ENCODE data around the gene HTR4.
"Not testable (repeated sequence)": the region's sequence is repeated elsewhere in the genome, so short reads cannot be mapped to it uniquely, and the experiment has no call there.

Gene HTR4

DNA sequence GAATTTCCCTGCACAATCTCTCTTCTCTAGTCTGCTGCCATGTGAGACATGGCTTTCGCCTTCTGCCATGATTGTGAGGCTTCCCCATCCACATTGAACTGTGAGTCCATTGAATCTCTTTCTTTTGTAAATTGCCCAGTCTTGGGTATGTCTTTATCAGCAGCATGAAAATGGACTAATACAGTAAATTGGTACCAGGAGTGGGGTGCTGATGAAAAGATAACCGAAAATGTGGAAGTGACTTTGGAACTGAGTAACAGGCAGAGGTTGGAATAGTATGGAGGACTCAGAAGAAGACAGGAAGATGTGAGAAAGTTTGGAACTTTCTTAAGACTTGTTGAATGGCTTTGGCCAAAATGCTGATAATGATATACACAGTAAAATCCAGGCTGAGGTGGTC, 124.9 kb downstream of the HTR4 start:
- not testable (repeated sequence) for DNase-seq

DNA sequence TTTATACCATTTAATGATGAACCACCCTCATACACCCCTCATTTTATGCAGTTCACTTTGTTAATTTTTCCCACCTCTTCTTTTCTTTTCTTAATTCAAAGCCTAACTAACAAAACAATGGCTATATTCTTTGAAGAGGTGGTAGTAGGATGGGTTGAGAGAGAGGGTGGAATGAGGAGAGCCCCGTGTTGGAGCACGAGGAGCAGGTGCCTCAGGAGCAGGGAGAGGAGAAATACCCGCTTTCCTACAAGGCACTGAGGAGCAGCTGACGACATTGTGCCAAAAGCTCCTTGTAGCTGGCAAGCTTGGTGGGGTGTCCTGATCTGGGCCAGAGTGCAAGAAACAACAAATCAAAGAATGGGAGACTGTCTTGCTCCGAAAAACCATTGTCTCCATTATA, 129.6 kb downstream of the HTR4 start:
- DNase-seq = no peak

DNA sequence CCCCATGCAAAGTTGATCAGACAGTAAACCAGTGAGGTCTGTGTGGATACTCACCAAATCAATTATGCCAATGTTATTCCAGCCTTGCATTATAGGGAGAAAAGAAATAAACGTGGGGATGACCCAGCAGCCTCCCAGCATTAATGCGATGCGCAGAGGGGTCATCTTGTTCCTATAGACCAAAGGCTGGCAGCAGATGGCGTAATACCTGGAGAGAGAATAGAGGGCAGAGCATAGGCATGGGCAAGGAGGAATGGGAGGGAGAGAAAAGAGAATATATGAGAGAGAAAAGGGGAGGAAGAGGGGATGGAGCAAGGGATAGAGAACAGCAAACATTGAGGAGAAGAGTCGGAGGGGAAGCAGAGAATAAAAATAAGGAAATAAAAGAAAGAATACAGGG, 131.2 kb downstream of the HTR4 start:
- no peak for DNase-seq

DNA sequence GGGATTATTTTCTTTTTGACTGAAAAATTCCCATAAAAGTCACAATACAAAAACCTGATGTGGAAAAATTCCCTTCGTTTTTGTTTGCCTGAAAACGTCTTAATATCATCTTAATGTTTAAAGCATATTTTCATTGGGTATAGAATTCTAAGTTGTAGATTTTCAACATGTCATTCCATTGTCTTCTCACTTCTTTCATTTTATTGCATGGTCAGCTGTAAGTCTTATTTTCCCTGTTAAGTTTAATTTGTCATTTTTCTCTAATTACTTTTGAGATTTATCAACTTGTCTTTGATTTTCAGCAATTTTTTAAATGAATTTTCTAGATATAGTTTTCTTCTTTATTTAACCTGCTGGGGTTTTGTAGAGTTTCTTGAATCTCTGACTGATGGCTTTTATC, 138.9 kb downstream of the HTR4 start:
- no peak for DNase-seq

DNA sequence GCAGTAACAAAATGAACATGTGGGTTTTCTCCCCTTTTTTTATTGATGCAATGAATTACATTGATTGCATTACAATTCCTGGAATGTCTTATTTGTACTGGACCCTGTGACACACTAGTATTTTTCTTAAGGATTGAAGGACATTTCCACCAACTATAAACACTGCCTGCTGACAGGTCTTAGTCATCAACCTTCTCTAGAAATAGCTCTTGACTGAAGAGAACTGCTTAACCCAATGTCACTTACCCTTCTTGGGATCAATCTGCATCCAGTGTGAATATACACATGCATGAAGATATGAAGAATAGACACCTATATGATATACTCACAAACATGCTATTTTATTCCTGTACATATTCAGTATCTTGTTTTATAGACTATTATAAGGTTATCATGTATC, 140.0 kb downstream of the HTR4 start:
- DNase-seq = no peak

DNA sequence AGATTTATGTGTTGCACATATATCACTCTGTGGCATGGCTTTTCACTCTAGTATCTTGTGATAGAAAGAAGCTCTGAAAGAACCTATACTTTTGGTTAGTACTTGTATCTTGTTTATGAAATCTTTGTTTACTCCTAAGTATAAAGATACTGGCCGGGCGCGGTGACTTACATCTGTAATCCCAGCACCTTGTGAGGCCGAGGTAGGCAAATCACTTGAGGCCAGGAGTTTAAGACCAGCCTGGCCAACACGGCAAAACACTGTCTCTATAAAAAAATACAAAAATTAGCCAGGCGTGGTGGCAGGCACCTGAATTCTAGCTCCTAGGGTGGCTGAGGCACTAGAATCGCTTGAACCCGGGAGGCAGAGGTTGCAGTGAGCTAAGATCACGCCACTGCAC, 141.8 kb downstream of the HTR4 start:
- DNase-seq = no peak

DNA sequence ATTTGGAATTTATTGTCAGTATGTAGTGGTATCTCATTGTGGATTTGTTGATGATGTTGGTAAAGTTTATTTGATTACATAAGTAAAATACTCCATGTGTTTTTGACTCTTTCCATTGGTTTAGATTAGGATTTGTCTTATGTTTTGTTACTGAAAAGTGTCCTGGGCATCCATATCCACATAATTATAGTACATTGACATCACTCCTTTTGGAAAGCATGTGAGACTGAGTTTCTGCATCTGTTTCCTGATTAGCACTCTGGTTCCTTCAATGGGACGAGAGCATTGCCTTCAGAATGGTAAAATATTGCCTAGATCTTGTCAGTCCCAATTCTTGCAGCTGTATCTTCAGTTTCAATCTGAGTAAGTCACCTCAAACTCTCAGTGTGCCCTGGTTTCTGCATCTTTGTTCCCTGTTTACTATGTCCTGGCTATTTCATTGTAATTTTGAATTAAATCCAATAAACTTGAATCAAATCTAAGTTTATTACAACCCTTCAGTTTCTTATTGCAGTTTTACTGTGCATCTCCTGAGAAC, 142.4 kb downstream of the HTR4 start:
- DNase-seq = no peak

DNA sequence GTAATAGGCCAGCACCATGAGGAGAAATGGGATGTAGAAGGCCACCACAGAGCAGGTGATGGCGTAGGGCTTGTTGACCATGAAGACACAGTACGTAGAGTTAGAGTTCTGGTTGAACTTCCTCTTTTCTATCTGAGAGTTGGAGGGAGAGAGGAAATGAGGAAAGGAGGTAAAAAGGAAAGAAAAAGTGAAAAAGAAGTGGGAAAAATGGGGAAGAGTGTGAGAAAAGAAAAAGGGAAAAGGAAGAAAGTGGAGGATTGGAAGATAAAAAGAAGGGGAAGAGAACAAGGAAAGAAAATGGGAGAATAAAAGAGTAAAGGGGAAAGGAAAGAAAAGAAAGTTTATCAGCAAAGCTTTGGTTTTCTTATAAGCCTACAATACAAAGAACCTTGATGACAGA, 144.4 kb downstream of the HTR4 start:
- no peak for DNase-seq

DNA sequence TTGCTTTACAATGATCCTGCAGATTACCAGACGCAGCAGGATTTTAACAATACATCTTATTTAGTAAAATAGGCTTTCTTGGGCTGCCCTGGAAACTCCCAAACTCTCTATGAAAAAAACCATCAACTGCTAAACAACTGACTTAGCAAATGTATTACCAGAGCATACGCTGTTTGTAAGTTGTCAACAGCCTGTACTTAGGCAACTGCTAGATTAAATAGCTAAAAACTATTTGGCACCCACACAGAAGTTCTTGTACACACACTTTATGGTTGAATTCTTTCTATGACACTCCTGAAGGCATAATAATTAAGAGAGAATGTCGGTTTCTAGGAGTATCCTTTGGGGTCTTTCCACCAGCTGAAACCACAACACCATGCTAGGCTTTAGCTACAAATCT, 146.7 kb downstream of the HTR4 start:
- DNase-seq = no peak

DNA sequence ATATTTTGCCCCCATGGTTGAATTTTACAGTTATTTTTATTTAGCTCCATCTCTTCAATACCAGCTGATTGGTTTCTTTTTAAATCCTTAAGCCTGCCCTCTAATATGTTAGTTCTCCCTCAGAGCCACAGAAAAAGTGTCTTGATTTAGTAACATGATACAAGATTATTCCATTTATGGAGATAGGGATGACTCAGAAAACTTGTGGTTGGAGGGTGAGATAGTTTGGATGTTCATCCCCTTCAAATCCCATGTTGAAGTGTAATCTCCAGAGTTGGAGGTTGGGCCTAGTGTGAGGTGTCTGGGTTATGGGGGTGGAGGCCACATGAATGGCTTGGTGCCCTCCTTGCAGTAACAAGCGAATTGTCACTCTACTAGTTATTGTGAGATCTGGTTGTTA, 154.9 kb downstream of the HTR4 start:
- DNase-seq = no peak

DNA sequence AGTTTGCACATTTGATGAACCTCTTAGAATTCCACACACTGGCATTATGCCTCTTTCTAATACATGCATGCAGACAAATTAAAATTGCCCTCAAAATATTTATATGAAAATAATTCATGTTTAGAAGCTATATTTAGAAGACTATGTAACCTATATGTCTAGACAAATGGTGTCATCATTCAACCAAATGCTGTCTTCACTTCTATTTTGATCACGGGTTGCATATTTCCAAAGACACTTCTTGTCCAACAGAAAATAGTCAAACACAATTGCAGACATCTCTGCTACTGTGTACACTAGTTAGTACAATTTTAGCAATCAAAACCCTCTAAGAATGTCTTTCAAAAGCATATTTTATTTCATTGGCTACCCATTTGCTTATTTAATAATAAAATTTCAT, 156.6 kb downstream of the HTR4 start:
- DNase-seq = no peak

DNA sequence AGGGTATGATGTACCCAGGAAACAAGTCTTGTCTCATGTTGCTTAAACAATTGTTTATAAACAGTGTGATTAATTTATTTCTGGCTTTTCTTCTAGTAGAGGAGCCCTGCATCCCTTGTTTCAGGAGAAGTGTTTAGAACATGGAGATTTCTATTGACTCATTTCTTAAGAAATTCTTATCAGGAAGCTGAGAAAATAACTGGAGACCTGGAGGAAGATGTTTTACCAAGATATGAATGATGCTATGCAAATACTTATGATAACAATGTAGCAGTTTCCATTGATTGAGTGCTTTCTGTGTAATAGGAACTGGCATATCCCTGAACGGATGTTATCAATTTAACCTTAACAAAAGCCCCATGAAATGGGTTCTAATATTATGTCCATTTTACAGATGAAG, 162.0 kb downstream of the HTR4 start:
- DNase-seq = no peak

DNA sequence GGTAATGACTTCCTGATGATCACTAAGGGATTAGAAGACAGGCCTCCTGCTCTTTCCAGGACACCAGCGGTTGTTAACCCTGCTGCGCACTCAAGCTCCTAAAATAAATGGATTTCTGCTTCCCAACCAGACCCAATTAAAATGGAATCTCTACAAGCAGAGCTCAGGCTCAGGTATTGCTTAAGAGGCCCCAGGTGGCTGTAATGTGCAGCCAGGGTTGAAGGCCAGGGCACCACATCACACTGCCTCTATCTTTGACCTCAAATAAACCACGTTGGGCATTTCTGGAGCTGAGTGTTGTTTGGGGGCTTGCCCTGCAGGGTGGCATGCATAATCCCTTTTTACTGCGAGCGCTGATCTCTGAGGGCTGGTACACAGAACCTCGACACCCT, 162.5 kb downstream of the HTR4 start:
- DNase-seq = no peak

DNA sequence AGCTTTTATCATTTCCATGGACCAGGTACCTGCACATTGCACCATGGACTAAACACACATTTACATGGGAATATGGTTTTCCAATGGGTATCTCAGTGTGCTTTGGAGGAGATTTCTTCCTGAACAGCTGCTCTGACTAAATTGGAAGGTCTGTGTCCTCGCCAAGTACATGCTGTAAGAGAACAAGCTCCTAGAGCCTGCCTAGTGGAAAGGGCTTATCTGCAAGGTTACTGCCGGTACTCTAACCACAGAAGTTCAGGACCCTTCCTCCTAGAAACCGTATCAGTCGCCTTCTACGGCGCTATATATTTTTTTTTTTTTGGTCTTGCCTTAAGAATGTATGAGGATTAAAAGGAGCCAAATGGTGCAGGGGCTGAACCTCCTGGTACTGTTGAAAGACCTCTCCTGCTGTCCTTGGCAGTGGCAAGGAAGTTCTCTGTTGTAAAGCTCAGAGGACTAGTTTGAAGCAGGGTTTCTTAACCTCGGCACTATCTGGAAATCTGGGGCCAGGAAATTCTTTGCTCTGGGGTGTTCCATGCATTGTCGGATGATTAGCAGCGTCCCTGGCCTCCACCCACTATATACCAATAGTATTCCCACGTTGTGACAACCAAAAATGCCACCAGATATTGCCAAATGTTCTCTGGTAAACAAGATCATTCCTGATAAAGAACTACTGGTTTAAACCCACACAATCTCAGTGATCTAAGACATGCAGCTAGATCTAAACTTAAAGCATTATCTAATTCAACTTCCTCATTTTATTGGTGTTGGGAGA, 163.1 kb downstream of the HTR4 start:
- DNase-seq = no peak

DNA sequence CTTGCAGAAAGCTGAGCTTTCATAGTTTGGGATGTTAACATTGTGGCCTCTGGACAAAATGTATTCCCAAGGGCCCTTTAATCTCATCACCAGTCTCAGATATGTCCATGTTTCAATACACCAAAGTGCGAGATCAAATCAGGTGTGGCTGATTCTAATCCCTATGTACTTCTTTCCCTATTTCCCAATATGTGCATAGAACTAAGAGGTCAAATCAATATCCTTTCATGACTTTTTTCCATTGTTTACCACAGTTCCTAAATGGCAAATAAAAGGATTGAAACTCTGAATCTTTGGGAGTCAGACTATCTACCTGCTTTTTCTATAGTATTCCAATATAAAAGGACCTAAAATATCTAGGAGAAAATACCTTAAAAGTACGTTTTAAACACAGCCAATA, 165.6 kb downstream of the HTR4 start:
- no peak for DNase-seq

DNA sequence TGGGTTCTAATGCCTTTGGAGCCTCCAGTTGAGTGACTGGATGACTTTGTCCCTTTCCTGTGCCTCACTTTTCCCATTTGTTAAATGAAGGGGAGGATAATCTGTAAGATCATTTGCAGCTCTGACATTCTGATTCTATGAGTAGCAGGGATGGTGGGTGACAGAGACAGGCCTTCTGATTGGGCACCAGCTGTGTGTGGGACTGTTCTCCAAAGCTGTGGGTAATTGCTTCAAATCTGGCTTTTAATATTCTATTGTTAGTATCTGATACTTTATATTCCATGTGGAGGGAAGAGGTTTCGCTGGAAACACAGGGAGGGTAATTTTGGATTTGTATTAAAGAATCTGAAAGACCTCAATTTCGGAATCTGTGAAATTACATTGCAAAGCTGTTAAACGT, 167.9 kb downstream of the HTR4 start:
- no peak for DNase-seq

DNA sequence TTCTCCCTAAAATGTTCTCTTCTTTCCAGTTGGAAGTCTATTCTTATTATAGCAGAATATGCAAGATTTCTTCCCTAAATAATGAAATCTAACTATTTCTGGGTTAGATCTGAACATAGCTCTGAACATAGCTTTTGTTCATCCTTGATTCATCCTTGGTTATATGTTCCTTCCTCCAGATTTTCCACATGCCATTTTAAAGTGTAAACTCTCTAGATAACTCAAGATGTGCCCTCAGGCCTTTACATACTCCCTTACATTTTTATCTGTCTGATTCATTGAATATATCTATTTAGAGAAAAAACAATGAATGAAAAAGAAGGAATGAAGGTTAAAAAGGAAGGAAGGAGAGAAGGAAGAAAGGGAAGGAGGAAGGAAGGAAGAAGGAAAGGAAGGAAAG, 169.7 kb downstream of the HTR4 start:
- no peak for DNase-seq

DNA sequence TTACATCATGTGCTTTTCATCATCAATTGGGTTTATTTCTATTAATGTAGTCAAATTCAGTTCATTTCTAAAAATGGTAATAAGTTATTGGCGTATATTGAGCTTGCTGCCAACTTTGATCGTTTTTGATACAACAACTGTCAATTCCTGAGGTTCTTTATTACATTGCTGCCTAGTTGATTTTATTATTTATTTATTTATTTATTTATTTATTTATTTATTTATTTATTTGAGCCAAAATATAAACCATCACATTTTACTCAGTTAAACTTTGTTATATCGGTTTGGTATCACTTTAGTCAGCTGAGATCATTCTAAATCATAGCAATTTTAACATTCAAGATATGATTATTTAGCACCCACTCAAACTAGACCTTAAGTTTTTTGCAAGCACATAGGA, 170.6 kb downstream of the HTR4 start:
- no peak for DNase-seq

DNA sequence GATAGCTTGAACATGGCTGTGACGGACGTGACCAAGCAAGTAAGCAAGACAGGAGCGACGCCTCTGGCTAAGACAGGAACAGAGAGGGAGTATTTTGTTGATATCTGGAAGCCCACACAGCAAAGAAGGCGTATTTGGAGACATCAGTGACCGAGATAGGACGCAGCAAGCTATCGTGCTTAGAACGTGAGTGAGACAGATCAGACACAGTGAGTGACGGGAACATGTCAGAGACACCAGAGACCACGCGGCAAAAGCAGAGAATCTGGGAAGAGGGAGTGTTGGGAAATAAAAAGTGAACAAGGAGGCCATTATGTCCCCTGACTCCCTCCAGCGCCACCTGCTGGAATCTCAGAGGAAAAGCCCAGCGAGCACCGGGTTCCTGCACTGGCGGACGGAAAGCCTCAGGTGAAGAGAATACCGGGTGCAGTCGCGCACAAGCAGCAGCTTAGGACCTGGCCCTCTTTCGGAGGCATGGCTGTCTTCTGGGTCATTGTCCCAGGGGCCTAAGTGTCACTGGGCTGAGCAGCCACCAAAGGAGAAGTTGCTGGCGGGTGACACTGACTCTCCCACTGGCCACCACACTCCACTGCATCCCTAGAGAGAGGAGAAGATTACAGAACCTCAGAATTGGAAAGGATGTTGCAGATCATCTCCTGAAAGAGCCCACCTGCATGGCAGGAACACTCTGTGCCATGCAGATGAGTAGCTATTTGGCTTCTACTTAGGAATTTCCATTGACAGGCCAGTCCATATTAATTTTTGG, 171.4 kb downstream of the HTR4 start:
- DNase-seq = no peak

DNA sequence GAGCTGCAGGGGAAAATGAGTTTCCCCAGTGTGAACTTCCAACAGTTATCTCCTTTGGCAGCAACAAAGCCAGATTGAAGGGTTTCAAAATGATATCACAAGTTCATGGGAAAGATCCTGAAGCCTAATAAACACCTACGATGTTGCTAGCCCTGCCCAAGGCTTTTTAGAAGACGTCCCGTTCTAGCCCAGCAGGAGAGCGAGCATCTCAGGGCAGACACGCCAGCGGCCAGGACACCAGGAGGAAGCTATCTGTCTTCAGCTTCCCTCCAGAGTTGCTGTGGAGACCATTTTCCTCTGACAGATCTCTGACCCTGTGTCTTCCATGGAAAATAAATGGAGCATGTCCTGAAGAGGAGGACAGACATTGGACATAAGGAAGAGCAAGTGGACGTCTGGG, 172.1 kb downstream of the HTR4 start:
- DNase-seq = no peak

DNA sequence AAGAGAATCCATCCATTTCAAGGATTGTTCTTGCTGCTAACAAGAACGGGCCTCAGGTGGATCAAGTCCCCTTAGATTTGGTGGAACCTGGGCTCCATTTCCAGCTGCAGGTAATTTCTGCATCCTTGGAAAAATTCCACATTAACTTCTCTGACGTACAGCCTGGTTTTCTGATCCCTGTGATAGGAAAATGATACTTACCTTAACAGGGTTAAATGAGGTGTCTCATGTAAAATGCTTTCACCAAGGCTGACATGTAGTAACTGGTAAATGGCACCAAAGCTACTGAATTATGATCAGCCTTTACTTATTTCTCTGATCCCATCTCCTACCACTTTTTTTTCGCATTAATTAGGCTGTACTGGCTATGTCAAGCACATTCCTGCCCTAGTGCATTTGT, 176.9 kb downstream of the HTR4 start:
- DNase-seq = no peak

DNA sequence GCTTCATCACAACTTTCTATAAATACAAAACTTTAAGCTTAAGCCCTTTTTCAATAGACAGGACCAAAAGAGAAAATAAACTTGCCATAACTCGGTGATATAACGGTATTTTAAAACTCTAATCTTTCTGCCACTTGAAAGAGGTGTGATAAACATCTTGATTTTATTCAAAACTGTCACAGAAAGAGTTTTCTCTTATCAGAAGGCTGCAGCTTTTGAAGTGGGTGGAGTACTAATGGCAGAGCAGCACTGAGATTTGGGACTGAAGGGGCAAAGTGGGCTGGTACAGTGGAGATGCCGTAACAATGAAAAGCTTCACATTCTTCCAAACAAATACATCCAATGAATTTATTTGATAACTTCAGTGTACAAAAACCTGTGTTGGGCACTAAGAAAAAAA, 178.0 kb downstream of the HTR4 start:
- DNase-seq = no peak

DNA sequence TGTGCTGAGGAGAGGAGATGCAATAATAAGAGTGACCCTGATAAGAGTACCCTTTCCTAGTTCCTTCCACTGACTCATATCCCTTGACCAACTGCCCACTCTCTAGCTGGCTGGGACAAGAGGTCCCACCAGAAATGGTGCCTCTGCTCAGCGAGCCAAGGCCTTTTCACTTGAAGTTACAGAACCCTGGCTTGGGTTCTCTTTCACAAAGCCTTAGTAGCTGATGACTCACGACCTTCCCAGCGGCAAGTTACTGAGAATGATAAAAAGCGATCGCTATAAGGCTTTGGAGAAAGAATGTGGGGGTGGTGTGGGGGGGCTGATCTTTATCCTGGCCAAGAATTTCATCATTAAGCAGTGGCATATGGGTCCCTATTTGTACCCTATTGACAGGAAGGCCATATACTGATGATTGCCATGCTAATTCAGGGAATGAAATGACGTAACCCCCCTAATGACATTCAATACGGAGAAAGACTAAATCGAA, 180.3 kb downstream of the HTR4 start:
- no peak for DNase-seq

DNA sequence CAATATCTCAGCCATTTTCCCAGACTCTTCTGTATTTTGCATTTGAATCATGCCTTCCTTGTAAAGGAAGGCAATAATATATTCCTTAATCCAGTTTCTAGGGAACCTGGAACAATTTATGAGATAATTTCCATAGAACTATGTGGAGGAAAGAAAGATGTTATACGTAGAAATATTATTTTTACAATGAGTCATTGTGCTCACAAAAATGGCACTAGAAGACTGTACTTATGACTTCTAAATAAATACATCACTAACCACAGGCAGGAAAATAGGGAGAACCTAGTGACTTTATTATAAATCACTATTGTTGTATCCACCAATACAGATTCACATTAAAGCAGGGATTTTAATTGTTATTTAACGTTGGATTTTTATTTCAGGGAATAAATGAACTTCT, 182.9 kb downstream of the HTR4 start:
- DNase-seq = no peak
